ENCODE measurements around the gene FBP1. TPM values are rescaled to one million over a fixed set of nuclear protein-coding genes. Genes with fewer than 3 reads are reported as not detected.
"Not testable (repeated sequence)": the region's sequence is repeated elsewhere in the genome, so short reads cannot be mapped to it uniquely, and the experiment has no call there.

Gene FBP1
- total RNA-seq, 2 donors from 2014 or later = 28.5 to 39.9 TPM

- ATAC-seq (no peak), DNase-seq (no peak)
- no peaks in the 10 kb centered on the region for H3K27me3 ChIP-seq
- TF ChIP-seq POLR2A (IDR thresholded peaks at IDR 0.05) = no peak
- no peak for TF ChIP-seq CTCF (IDR thresholded peaks at IDR 0.05)
- no peaks in the 10 kb centered on the region for H3K36me3 ChIP-seq (replicated peaks in 1 of 2; ENCODE audit: insufficient read depth in 1 of 2, low read depth in 2 of 2)
- 59 to 65% methylated on average over 10 of the region's 10 CpGs for WGBS, 2 donors
- intact Hi-C loops (cut with DNase I) = loop anchor here (10.0 kb wide), 1 partner anchor 46 kb away; the partner anchor contains the start of gene PCAT7
- no peak overlapping the region for H3K4me3 ChIP-seq
- H3K4me1 ChIP-seq = peaks cover 7% of the 10 kb centered on the region
- no peak overlapping the region for H3K27ac ChIP-seq
- H3K9me3 ChIP-seq = no peaks in the 10 kb centered on the region
These were observed 38.6 kb downstream of the FBP1 start for GRCh38 chr9:94600715-94601114.

- no peak for TF ChIP-seq CTCF (IDR thresholded peaks at IDR 0.05)
- TF ChIP-seq POLR2A (IDR thresholded peaks at IDR 0.05) = no peak
- Histone ChIP-seq H3K36me3 (replicated peaks in 1 of 2; ENCODE audit: insufficient read depth in 1 of 2, low read depth in 2 of 2) (no peaks in the 10 kb centered on the region), H3K4me1 (peaks cover 7% of the 10 kb centered on the region), H3K9me3 (no peaks in the 10 kb centered on the region), H3K27me3 (no peaks in the 10 kb centered on the region), H3K27ac (no peak overlapping the region), H3K4me3 (no peak overlapping the region)
- WGBS, 2 donors = 85 to 100% methylated on average over 2 to 8 of the region's 8 CpGs
- DNase-seq = no peak
- ATAC-seq = no peak
- intact Hi-C loops (cut with DNase I) = loop anchor here (10.0 kb wide), 1 partner anchor 45 kb away; the partner anchor contains the start of gene PCAT7
These were observed 39.1 kb downstream of the FBP1 start for GRCh38 chr9:94600258-94600657.

GRCh38 chr9:94599102-94599501, 40.2 kb downstream of the FBP1 start:
- H3K4me3 ChIP-seq = no peak overlapping the region
- intact Hi-C loops (cut with DNase I) = no loop called here
- H3K36me3 ChIP-seq (replicated peaks in 1 of 2; ENCODE audit: insufficient read depth in 1 of 2, low read depth in 2 of 2) = no peaks in the 10 kb centered on the region
- no peaks in the 10 kb centered on the region for H3K27me3 ChIP-seq
- H3K9me3 ChIP-seq = no peaks in the 10 kb centered on the region
- no peak for DNase-seq
- TF ChIP-seq CTCF (IDR thresholded peaks at IDR 0.05) (no peak), POLR2A (IDR thresholded peaks at IDR 0.05) (no peak)
- H3K4me1 ChIP-seq = peaks cover 12% of the 10 kb centered on the region
- ATAC-seq = no peak
- 79 to 80% methylated on average over 5 to 7 of the region's 7 CpGs for WGBS, 2 donors
- no peak overlapping the region for H3K27ac ChIP-seq

- WGBS, 2 donors = 27 to 32% methylated on average over 20 to 21 of the region's 21 CpGs
- DNase-seq = peak; percentile 58 to 81 (median 73)
- Histone ChIP-seq H3K36me3 (replicated peaks in 1 of 2; ENCODE audit: insufficient read depth in 1 of 2, low read depth in 2 of 2) (no peaks in the 10 kb centered on the region), H3K4me1 (peaks cover 20% of the 10 kb centered on the region), H3K27ac (peak within 1 kb of the TSS in 3 of 4 donors; percentile 61 to 67 (median 63)), H3K4me3 (no peak within 1 kb of the TSS), H3K9me3 (no peaks in the 10 kb centered on the region), H3K27me3 (no peaks in the 10 kb centered on the region)
- ATAC-seq = peak; percentile 89
- intact Hi-C loops (cut with DNase I) = no loop called here
- peak in 1 of 3 donors; percentile 30 for TF ChIP-seq POLR2A (IDR thresholded peaks at IDR 0.05)
- no peak for TF ChIP-seq CTCF (IDR thresholded peaks at IDR 0.05)
These were observed 45.6 kb downstream of the FBP1 start, which contains the start of gene FBP2 for GRCh38 chr9:94593459-94594345. FBP2 (minus strand) TSS chr9:94593824; CDS start chr9:94593726, 98 bp downstream.

- 67 to 74% methylated on average over 6 to 7 of the region's 7 CpGs for WGBS, 2 donors
- not testable (repeated sequence) for DNase-seq
These were observed 46.6 kb downstream of the FBP1 start for GRCh38 chr9:94592683-94593082.

More at GRCh38 chr9:94592683-94593082, 46.6 kb downstream of the FBP1 start:
- H3K27me3 ChIP-seq; intact Hi-C loops (cut with DNase I); H3K9me3 ChIP-seq; H3K27ac ChIP-seq; H3K4me3 ChIP-seq; H3K36me3 ChIP-seq (replicated peaks in 1 of 2; ENCODE audit: insufficient read depth in 1 of 2, low read depth in 2 of 2); ATAC-seq: not testable (repeated sequence)
- H3K4me1 ChIP-seq = peaks cover 20% of the 10 kb centered on the region

Data from body of pancreas (tissue), 4 donors.